ENCODE measurements around the gene HDAC4. TPM values are rescaled to one million over a fixed set of nuclear protein-coding genes. Genes with fewer than 3 reads are reported as not detected.

The HDAC4 gene
- total and polyA plus RNA-seq, 9 of the 15 experiments (the other 6 are each of a cell fraction or from before 2014, with no cell fraction given), result 0.11 to 20.2 (median 4.0) TPM

DNA sequence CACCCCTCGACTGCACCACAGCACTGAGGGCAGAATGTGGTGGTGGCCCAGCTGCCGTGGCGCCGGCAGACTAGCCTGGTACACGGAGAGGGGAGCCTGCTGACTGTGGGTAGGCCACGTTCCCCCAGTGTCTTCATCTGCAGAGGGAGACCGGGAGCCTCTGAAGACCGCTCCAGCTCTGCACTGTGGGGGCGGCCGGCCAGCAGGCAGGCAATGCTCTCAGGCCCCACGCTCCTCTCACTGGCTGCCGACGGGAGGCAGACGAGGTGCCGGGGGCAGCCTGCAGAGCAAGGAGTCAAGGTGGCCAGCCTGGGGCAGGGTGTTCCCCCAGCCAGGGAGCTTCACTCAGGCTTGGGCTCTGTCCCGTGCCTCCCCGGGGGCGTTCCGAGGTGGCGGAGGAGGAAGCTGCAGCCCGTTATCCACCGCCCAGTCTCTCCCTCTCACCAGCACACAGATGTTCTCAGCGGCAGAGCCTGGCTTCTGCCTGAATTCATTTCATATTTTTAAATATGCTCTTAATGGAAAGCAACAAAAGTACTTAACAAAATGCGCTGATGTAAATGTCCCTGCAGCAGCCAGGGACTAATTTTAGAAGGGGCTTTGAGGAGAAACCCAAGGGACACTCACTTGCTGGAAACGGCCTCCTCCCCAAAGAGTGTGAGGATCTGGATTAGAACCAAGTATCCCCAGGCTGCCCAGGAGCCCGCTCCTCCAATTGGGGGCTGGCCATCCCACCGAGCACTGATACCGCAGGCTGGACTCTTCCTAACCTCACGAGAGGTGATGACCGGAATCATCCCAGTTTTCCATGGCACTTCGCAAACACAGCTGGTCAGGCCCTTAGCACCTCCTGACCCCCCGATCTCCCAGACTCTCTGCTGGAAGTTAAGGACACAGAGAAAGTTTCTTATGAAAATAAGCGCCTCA, 87.8 kb downstream of the HDAC4 start:
- Histone ChIP-seq H3K9me3 (replicated peaks; ENCODE audit: control insufficient read depth, insufficient read depth, low read depth, low read length) (no peaks in the 10 kb centered on the region), H3K79me2 (ENCODE audit: control insufficient read depth, insufficient read depth, low read length) (peaks cover 63% of the 10 kb centered on the region), H2AFZ (ENCODE audit: low read depth, low read length) (no peak overlapping the region), H3K27ac (ENCODE audit: extremely low read depth, low read depth, low read length) (no peak overlapping the region), H3K27me3 (ENCODE audit: control insufficient read depth in 2 of 2, insufficient read depth in 2 of 2, low read length in 2 of 2) (no peaks in the 10 kb centered on the region), H3K4me3 (no peak overlapping the region), H4K20me1 (replicated peaks; ENCODE audit: control insufficient read depth, insufficient read depth, low read length) (no peaks in the 10 kb centered on the region), H3K9me1 (ENCODE audit: control insufficient read depth, insufficient read depth, low read length) (no peaks in the 10 kb centered on the region), H3K9ac (ENCODE audit: insufficient read depth in 1 of 2, low read depth in 2 of 2, low read length in 2 of 2) (peak overlapping the region in 1 of 2 experiments; percentile 68; a peak in 1 of 4 replicates), H3K4me2 (ENCODE audit: insufficient read depth, low read length) (no peak overlapping the region), H3K36me3 (ENCODE audit: control insufficient read depth, insufficient read depth, low read length) (no peaks in the 10 kb centered on the region; the same call in 2 of the 3 replicates), H3K4me1 (replicated peaks in 1 of 2; ENCODE audit: control insufficient read depth in 2 of 2, insufficient read depth in 2 of 2, low read length in 2 of 2) (peaks cover 15 to 50% of the 10 kb centered on the region in 2 experiments; a peak in 4 of 5 replicates)
- no TSS peak for BruUV-seq (replicated peaks)
- ChIA-PET CTCF (ENCODE audit: low intra/inter-chr PET ratio) (no interaction called here), POLR2A (interaction anchor here (0.6 kb wide), 1 partner anchor 127 kb away, joined by 3 read pairs; no protein-coding TSS in a partner anchor)
- FAIRE-seq (no peak), ATAC-seq (no peak), DNase-seq (ENCODE audit: extremely low read depth in 1 of 4, low spot score in 3 of 4) (no peak)
- in situ Hi-C loops (cut with MboI), result no loop called here
- TF ChIP-seq NRF1 (conservative IDR thresholded peaks at IDR 0.05 in 1 of 2, IDR thresholded peaks at IDR 0.05 in 1 of 2) (no peak), ARHGAP35 (IDR thresholded peaks at IDR 0.05; ENCODE audit: partially characterized antibody) (no peak), NCOA4 (IDR thresholded peaks at IDR 0.05; ENCODE audit: partially characterized antibody) (no peak)
- TF ChIP-seq, protein P1, sequence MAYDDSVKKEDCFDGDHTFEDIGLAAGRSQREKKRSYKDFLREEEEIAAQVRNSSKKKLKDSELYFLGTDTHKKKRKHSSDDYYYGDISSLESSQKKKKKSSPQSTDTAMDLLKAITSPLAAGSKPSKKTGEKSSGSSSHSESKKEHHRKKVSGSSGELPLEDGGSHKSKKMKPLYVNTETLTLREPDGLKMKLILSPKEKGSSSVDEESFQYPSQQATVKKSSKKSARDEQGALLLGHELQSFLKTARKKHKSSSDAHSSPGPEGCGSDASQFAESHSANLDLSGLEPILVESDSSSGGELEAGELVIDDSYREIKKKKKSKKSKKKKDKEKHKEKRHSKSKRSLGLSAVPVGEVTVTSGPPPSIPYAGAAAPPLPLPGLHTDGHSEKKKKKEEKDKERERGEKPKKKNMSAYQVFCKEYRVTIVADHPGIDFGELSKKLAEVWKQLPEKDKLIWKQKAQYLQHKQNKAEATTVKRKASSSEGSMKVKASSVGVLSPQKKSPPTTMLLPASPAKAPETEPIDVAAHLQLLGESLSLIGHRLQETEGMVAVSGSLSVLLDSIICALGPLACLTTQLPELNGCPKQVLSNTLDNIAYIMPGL (CRISPR knock-in tag; IDR thresholded peaks at IDR 0.05), result no peak
- 79% methylated on average over 12 of the region's 33 CpGs for WGBS (ENCODE audit: insufficient coverage, low coverage, missing lambda C conversion rate)
- intact Hi-C loops (cut with micrococcal nuclease), result no loop called here
